Stimulated activated CD4-positive, alpha-beta T cell treated with anti-CD3 and anti-CD28 coated beads, Interleukin-12 subunit alpha, Interleukin-12 subunit beta, amount 100 ng/mL, for 24 hours (primary cell): Measurements from ENCODE around the gene RGN.
"Not testable (repeated sequence)": the region's sequence is repeated elsewhere in the genome, so short reads cannot be mapped to it uniquely, and the experiment has no call there.

Source experiments
- DNase-seq, 2 experiments: peaks; one replicate each; pipeline ENCODE4 v3.0.0-alpha.2; 2020; ENCODE audit warnings: low read depth in 2 of 2

RGN gene

GRCh38 chrX:47116551-47117110, 38.4 kb downstream of the RGN start:
- DNase-seq: not testable (repeated sequence)

GRCh38 chrX:47124466-47124865, 46.2 kb downstream of the RGN start:
- not testable (repeated sequence) for DNase-seq

- peak; percentile 73 to 85 for DNase-seq
Observed at GRCh38 chrX:47129157-47129898, 51.1 kb downstream of the RGN start.

- no peak for DNase-seq
Observed at GRCh38 chrX:47129899-47130358, 51.7 kb downstream of the RGN start.

- no peak for DNase-seq
Observed at GRCh38 chrX:47133493-47133892, 55.2 kb downstream of the RGN start.

GRCh38 chrX:47135650-47136049, 57.4 kb downstream of the RGN start:
- DNase-seq: not testable (repeated sequence)

GRCh38 chrX:47138171-47138570, 59.9 kb downstream of the RGN start:
- no peak for DNase-seq
